Testis (tissue), 2 donors: Measurements from ENCODE around the gene COL23A1.

Source experiments
- CTCF ChIP-seq, 3 experiments: fragments of 450-650 bp in 2 of 3; fragments of 200-600 bp in 1 of 3; sonication (generic) in 1 of 3; IDR thresholded peaks; one replicate each; pipeline ENCODE4 v1.5.1; 2016 to 2019; ENCODE audit warnings: antibody characterized with exemption in 3 of 3, mild to moderate bottlenecking in 2 of 3, moderate library complexity in 1 of 3
- POLR2A ChIP-seq: fragments of 450-650 bp; IDR thresholded peaks from one replicate; pipeline ENCODE4 v1.6.1; 2017; ENCODE audit warnings: antibody characterized with exemption, mild to moderate bottlenecking, moderate library complexity

- no peak for TF ChIP-seq CTCF (IDR thresholded peaks at IDR 0.05)
- no peak for TF ChIP-seq POLR2A
These were observed 397.9 kb downstream of the COL23A1 start for GRCh38 chr5:178192244-178192643.
